HuH-7.5 (cell line): ENCODE data around the gene OR7C2.

Experiments
- DNase-seq: peaks from one replicate; pipeline ENCODE4 v3.0.0; 2011; ENCODE audit warnings: low spot score

The OR7C2 gene

GRCh38 chr19:14979476-14980255 is 38.4 kb downstream of the OR7C2 start, which contains the start of gene SLC1A6:
Gene SLC1A6 (minus strand): TSS chr19:14979864. CDS start chr19:14972910, 6,954 bp downstream.
- no peak for DNase-seq

GRCh38 chr19:14985133-14985532 is 43.8 kb downstream of the OR7C2 start:
- DNase-seq: no peak
